Left lung (tissue), 10 donors: ENCODE results near the gene TMEM52. TPM values are rescaled to one million over a fixed set of nuclear protein-coding genes. Genes with fewer than 3 reads are reported as not detected.

Source experiments
- ATAC-seq: fragments of 200-7000 bp; cut with Tn5 transposase; one replicate; pipeline ENCODE4 v1.9.1; 2020; ENCODE audit warnings: moderate library complexity
- DNase-seq, 4 donors: peaks; one replicate each; pipeline ENCODE4 v3.0.0-alpha.2; 2013 to 2020
- H3K27ac ChIP-seq, 2 donors: fragments of 200-600 bp; sonication (generic) in 1 of 2; one replicate each; pipeline versions ENCODE4 v1.5.0 to v1.8.0; 2020 to 2021
- H3K27me3 ChIP-seq, 2 donors: fragments of 200-600 bp; sonication (generic) in 1 of 2; one replicate each; pipeline versions ENCODE4 v1.5.0 to v1.8.0; 2020 to 2021
- H3K36me3 ChIP-seq, 2 donors: fragments of 200-600 bp; sonication (generic) in 1 of 2; one replicate each; pipeline versions ENCODE4 v1.5.0 to v1.8.0; 2020 to 2021
- H3K4me1 ChIP-seq, 2 donors: fragments of 200-600 bp; one replicate each; pipeline ENCODE4 v1.8.0; 2021
- H3K4me3 ChIP-seq, 2 donors: fragments of 200-600 bp; sonication (generic) in 1 of 2; one replicate each; pipeline versions ENCODE4 v1.5.0 to v1.8.0; 2020 to 2021; ENCODE audit warnings: mild to moderate bottlenecking in 1 of 2
- H3K9me3 ChIP-seq, 2 donors: fragments of 200-600 bp; sonication (generic) in 1 of 2; one replicate each; pipeline versions ENCODE4 v1.5.0 to v1.8.0; 2020 to 2021
- CTCF ChIP-seq, 2 donors: fragments of 200-600 bp; sonication (generic) in 1 of 2; IDR thresholded peaks; one replicate each; pipeline versions ENCODE4 v1.5.0 to v1.8.0; 2021; ENCODE audit warnings: antibody characterized with exemption in 2 of 2
- intact Hi-C, 2 donors: fragments of 100-400 bp; cut with DNase I; formaldehyde crosslinking; loops; one replicate each; pipeline versions ENCODE4 v1.11.2 to v1.14.2; 2022
- polyA plus RNA-seq, 6 donors: library from polyadenylated mRNA; unstranded; fragments of 120-200 nt; gene quantifications; one replicate each; pipeline ENCODE4 v1.2.1, GENCODE V29; 2013; ENCODE audit not compliant: insufficient read length in 6 of 6
- total RNA-seq, 2 donors: library from RNA; stranded (reverse); fragmentation: NEBNext Ultra II Directional; extraction: Animal tissue kit (Norgen Biotek cat#: 25700); gene quantifications; one replicate each; pipeline ENCODE4 v1.2.1, GENCODE V29; 2021
- donor health status: DM: no; HTN: yes; CAD: no.
- donor health status: DM: no; HTN: no; CAD: no.

TMEM52 gene
- total and polyA plus RNA-seq, 8 donors = 1.2 to 4.1 (median 2.2) TPM

- H3K4me3 ChIP-seq = no peak overlapping the region
- H3K4me1 ChIP-seq = peaks cover 0 to 6% of the 10 kb centered on the region in 2 donors
- no peaks in the 10 kb centered on the region for H3K36me3 ChIP-seq
- H3K27me3 ChIP-seq = peaks cover 0 to 13% of the 10 kb centered on the region in 2 donors
- TF ChIP-seq CTCF (IDR thresholded peaks at IDR 0.05) = no peak
- no peak for ATAC-seq
- no peaks in the 10 kb centered on the region for H3K9me3 ChIP-seq
- H3K27ac ChIP-seq = no peak overlapping the region
- intact Hi-C loops = loop anchor here in 1 of 2 donors (10.0 kb wide), 1 partner anchor 137 kb away; no protein-coding TSS in a partner anchor
- no peak for DNase-seq
Observed at GRCh38 chr1:1901641-1902294, 17.3 kb downstream of the TMEM52 start.

GRCh38 chr1:1900883-1901640 lies 18.0 kb downstream of the TMEM52 start:
- no peak overlapping the region for H3K27ac ChIP-seq
- intact Hi-C loops = loop anchor here in 1 of 2 donors (10.0 kb wide), 1 partner anchor 136 kb away; no protein-coding TSS in a partner anchor
- DNase-seq = peak in 1 of 4 donors; percentile 55
- no peaks in the 10 kb centered on the region for H3K9me3 ChIP-seq
- H3K4me1 ChIP-seq = peaks cover 0 to 4% of the 10 kb centered on the region in 2 donors
- H3K4me3 ChIP-seq = no peak overlapping the region
- no peaks in the 10 kb centered on the region for H3K36me3 ChIP-seq
- ATAC-seq = no peak
- peaks cover 0 to 13% of the 10 kb centered on the region in 2 donors for H3K27me3 ChIP-seq
- TF ChIP-seq CTCF (IDR thresholded peaks at IDR 0.05) = no peak

GRCh38 chr1:1899967-1900327 lies 19.1 kb downstream of the TMEM52 start:
- Histone ChIP-seq H3K36me3 (no peaks in the 10 kb centered on the region), H3K9me3 (no peaks in the 10 kb centered on the region), H3K27me3 (peaks cover 0 to 22% of the 10 kb centered on the region in 2 donors), H3K27ac (no peak overlapping the region), H3K4me3 (no peak overlapping the region), H3K4me1 (no peaks in the 10 kb centered on the region)
- DNase-seq = peak in 1 of 4 donors; percentile 65
- TF ChIP-seq CTCF (IDR thresholded peaks at IDR 0.05) = no peak
- ATAC-seq = no peak
- intact Hi-C loops = loop anchor here in 1 of 2 donors (10.0 kb wide), 1 partner anchor 135 kb away; no protein-coding TSS in a partner anchor

- Histone ChIP-seq H3K27me3 (peaks cover 0 to 26% of the 10 kb centered on the region in 2 donors), H3K4me3 (no peak overlapping the region), H3K27ac (no peak overlapping the region), H3K9me3 (no peaks in the 10 kb centered on the region), H3K36me3 (no peaks in the 10 kb centered on the region), H3K4me1 (peaks cover 0 to 1% of the 10 kb centered on the region in 2 donors)
- DNase-seq = no peak
- no peak for TF ChIP-seq CTCF (IDR thresholded peaks at IDR 0.05)
- ATAC-seq = no peak
- intact Hi-C loops = no loop called here
Observed at GRCh38 chr1:1899266-1899966, 19.7 kb downstream of the TMEM52 start.
